Omental fat pad (tissue), 4 donors: ENCODE data around the gene DOCK2. TPM values are rescaled to one million over a fixed set of nuclear protein-coding genes. Genes with fewer than 3 reads are reported as not detected.

Experiments
- ATAC-seq: fragments of 150-250 bp; one replicate; pipeline ENCODE4 v1.9.1; 2016; ENCODE audit warnings: mild to moderate bottlenecking, moderate library complexity; ENCODE audit not compliant: low FRiP score
- DNase-seq: peaks from one replicate; pipeline ENCODE4 v3.0.0-alpha.2; 2019; ENCODE audit warnings: low spot score
- total RNA-seq, 4 donors: library from RNA; depleted of rRNA; stranded (reverse); fragments of >200 nt; gene quantifications; one replicate each; pipeline ENCODE4 v1.1.0, GENCODE V29; 2016
- TF ChIP-seq, protein P1 (sequence below), 3 donors: fragments of 450-650 bp; IDR thresholded peaks; one replicate each; pipeline ENCODE4 v1.5.1; 2016 to 2017; ENCODE audit warnings: antibody characterized with exemption in 3 of 3, mild to moderate bottlenecking in 3 of 3, moderate library complexity in 2 of 3

Gene DOCK2
- total RNA-seq, 4 donors from 2014 or later: 28.4 to 55.6 (median 41.3) TPM

DNA sequence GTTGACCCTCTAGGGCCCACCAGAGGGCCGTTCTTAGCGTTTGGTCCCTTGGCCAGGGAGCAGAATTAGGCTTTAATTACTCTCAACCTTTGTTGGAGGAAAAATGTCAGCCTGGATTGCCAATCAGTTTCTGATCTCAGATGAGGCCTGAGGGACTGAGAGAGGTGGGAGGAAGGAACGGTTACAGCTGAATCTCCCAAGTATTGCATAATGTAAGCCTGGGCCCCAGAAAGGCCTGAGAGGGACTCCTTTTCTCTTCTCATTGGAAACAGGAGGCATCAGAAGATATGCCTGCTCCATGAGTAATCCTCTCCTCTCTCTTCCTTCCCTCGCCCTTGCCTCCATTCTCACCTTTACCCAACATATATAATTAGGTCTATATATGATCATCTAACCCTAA, 237.5 kb downstream of the DOCK2 start:
- no peak for ATAC-seq
- TF ChIP-seq, protein P1, sequence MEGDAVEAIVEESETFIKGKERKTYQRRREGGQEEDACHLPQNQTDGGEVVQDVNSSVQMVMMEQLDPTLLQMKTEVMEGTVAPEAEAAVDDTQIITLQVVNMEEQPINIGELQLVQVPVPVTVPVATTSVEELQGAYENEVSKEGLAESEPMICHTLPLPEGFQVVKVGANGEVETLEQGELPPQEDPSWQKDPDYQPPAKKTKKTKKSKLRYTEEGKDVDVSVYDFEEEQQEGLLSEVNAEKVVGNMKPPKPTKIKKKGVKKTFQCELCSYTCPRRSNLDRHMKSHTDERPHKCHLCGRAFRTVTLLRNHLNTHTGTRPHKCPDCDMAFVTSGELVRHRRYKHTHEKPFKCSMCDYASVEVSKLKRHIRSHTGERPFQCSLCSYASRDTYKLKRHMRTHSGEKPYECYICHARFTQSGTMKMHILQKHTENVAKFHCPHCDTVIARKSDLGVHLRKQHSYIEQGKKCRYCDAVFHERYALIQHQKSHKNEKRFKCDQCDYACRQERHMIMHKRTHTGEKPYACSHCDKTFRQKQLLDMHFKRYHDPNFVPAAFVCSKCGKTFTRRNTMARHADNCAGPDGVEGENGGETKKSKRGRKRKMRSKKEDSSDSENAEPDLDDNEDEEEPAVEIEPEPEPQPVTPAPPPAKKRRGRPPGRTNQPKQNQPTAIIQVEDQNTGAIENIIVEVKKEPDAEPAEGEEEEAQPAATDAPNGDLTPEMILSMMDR (IDR thresholded peaks at IDR 0.05): no peak
- no peak for DNase-seq

- TF ChIP-seq, protein P1 (IDR thresholded peaks at IDR 0.05): no peak
- peak; percentile 81 for ATAC-seq
- no peak for DNase-seq
These were observed 238.1 kb downstream of the DOCK2 start for GRCh38 chr5:169875091-169875728.

- DNase-seq (no peak), ATAC-seq (no peak)
- TF ChIP-seq, protein P1 (IDR thresholded peaks at IDR 0.05): no peak
These were observed 238.7 kb downstream of the DOCK2 start for GRCh38 chr5:169875731-169876130.

DNA sequence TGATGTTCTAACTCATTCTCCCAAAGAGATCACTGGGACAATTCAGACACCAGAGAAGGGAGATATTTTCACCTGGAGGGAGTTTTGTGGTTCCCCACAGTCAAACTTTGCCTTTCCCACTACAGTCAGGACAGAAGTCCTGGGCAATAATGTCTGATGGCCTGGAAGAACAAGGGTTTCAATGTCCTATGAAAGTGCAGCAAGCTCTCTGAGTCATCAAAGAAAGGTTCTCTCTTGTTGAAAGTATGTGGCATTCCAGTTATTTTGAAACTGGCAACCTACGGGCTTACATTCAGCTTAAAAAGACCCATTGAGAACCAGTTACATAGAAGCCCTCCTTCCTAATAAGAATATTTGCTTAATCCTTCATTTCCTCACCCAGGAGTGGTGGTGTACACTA, 239.3 kb downstream of the DOCK2 start:
- DNase-seq: no peak
- ATAC-seq: no peak
- TF ChIP-seq, protein P1 (IDR thresholded peaks at IDR 0.05): no peak

- TF ChIP-seq, protein P1 (IDR thresholded peaks at IDR 0.05): no peak
- no peak for ATAC-seq
These were observed 243.1 kb downstream of the DOCK2 start for GRCh38 chr5:169880012-169880663.

DNA sequence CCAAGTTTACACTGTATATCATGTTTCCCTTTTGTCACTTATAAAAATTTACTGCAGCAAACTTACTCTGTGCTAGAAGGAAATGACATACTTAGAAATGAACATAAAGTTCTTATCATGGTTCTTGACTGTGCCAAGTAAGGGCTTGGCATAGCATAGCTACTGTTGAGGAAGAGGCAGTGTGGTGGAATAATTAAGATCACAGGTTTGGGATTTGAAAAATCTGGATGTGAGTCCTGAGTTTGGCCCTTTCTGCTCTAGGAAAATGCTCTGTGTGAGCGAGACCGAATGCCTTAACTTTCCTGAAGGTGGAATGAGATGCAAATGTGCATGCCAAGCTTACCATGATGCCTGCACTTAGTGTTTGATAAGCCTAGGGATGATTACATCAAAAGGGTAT, 243.7 kb downstream of the DOCK2 start:
- no peak for ATAC-seq
- no peak for DNase-seq
- TF ChIP-seq, protein P1 (IDR thresholded peaks at IDR 0.05): no peak

More at GRCh38 chr5:169880012-169880663, 243.1 kb downstream of the DOCK2 start:
- no peak for DNase-seq
